ENCODE results near the gene PSMB9.

The PSMB9 gene

GRCh38 chr6:32815996-32816395, 38.0 kb upstream of the PSMB9 start:
- Histone ChIP-seq H3K9me3 (no peaks in the 10 kb centered on the region), H3K4me3 (ENCODE audit: low read depth, low read length) (no peak overlapping the region), H3K4me1 (no peaks in the 10 kb centered on the region), H3K36me3 (no peaks in the 10 kb centered on the region), H3K27me3 (peaks cover 45% of the 10 kb centered on the region)
- no peak for TF ChIP-seq CTCF (IDR thresholded peaks at IDR 0.05; ENCODE audit: low read depth, low read length)
- DNase-seq: no peak

GRCh38 chr6:32816746-32817204, 37.2 kb upstream of the PSMB9 start, which contains the start of gene HLA-DOB:
Gene HLA-DOB (minus strand): TSS chr6:32817002. CDS start chr6:32816951, 51 bp downstream.
- H3K9me3 ChIP-seq: no peaks in the 10 kb centered on the region
- H3K36me3 ChIP-seq: no peaks in the 10 kb centered on the region
- no peak for TF ChIP-seq CTCF (IDR thresholded peaks at IDR 0.05; ENCODE audit: low read depth, low read length)
- H3K4me3 ChIP-seq (ENCODE audit: low read depth, low read length): no peak within 1 kb of the TSS
- H3K4me1 ChIP-seq: no peaks in the 10 kb centered on the region
- DNase-seq: no peak
- H3K27me3 ChIP-seq: peaks cover 49% of the 10 kb centered on the region

- Histone ChIP-seq H3K4me1 (no peaks in the 10 kb centered on the region), H3K36me3 (no peaks in the 10 kb centered on the region), H3K4me3 (ENCODE audit: low read depth, low read length) (no peak overlapping the region), H3K9me3 (no peaks in the 10 kb centered on the region), H3K27me3 (peaks cover 35% of the 10 kb centered on the region)
- no peak for TF ChIP-seq CTCF (IDR thresholded peaks at IDR 0.05; ENCODE audit: low read depth, low read length)
- DNase-seq: no peak
Measured at GRCh38 chr6:32818867-32819266, 35.1 kb upstream of the PSMB9 start.

GRCh38 chr6:32819729-32820128, 34.3 kb upstream of the PSMB9 start:
- Histone ChIP-seq H3K4me3 (ENCODE audit: low read depth, low read length) (no peak overlapping the region), H3K4me1 (no peaks in the 10 kb centered on the region), H3K27me3 (peaks cover 26% of the 10 kb centered on the region), H3K9me3 (no peaks in the 10 kb centered on the region), H3K36me3 (no peaks in the 10 kb centered on the region)
- no peak for DNase-seq
- TF ChIP-seq CTCF (IDR thresholded peaks at IDR 0.05; ENCODE audit: low read depth, low read length): no peak

GRCh38 chr6:32825966-32826365, 28.0 kb upstream of the PSMB9 start:
- peak; percentile 49 for TF ChIP-seq CTCF (IDR thresholded peaks at IDR 0.05; ENCODE audit: low read depth, low read length)
- no peaks in the 10 kb centered on the region for H3K9me3 ChIP-seq
- H3K4me3 ChIP-seq (ENCODE audit: low read depth, low read length): no peak overlapping the region
- no peak for DNase-seq
- peaks cover 13% of the 10 kb centered on the region for H3K27me3 ChIP-seq
- no peaks in the 10 kb centered on the region for H3K36me3 ChIP-seq
- H3K4me1 ChIP-seq: no peaks in the 10 kb centered on the region

GRCh38 chr6:32827025-32827424, 27.0 kb upstream of the PSMB9 start:
- no peak for TF ChIP-seq CTCF (IDR thresholded peaks at IDR 0.05; ENCODE audit: low read depth, low read length)
- no peaks in the 10 kb centered on the region for H3K36me3 ChIP-seq

More at GRCh38 chr6:32827025-32827424, 27.0 kb upstream of the PSMB9 start:
- H3K9me3 ChIP-seq: no peaks in the 10 kb centered on the region
- no peak overlapping the region for H3K4me3 ChIP-seq (ENCODE audit: low read depth, low read length)
- no peak for DNase-seq
- H3K4me1 ChIP-seq: no peaks in the 10 kb centered on the region
- peaks cover 6% of the 10 kb centered on the region for H3K27me3 ChIP-seq
